PC-9 (cell line): ENCODE measurements around the gene DNAJC7. TPM values are rescaled to one million over a fixed set of nuclear protein-coding genes. Genes with fewer than 3 reads are reported as not detected.

Experiments
- BruUV-seq: library from RNA; stranded (reverse); fragments of 400-500 nt; replicated peaks from 2 replicates; lab custom pipeline; 2021; lab: Mats Ljungman, UMichigan
- CTCF ChIA-PET: fragments of 300-600 bp; sonication (Branson Sonifier 250); formaldehyde crosslinking; loops from one replicate; lab custom pipeline; 2022; ENCODE audit warnings: antibody characterized with exemption; lab: Charles Lee
- POLR2A ChIA-PET: fragments of 300-600 bp; sonication (Branson Sonifier 250); formaldehyde crosslinking; loops from one replicate; lab custom pipeline; 2022; ENCODE audit warnings: antibody characterized with exemption; ENCODE audit not compliant: unreplicated experiment; lab: Charles Lee
- DNase-seq, 2 experiments: peaks; one replicate each; pipeline versions ENCODE4 v3.0.0 to v3.0.0-alpha.2; 2015 to 2022; ENCODE audit warnings: mixed read lengths in 1 of 2
- H2AFZ ChIP-seq: fragments of 200-600 bp; sonication (generic); 2 replicates; pipeline ENCODE4 v1.8.1; 2017; ENCODE audit warnings: antibody characterized with exemption
- H3F3A ChIP-seq: fragments of 200-600 bp; sonication (generic); 2 replicates; pipeline ENCODE4 v1.8.1; 2017; ENCODE audit warnings: antibody characterized with exemption, mild to moderate bottlenecking, low read depth; ENCODE audit not compliant: insufficient read depth
- H3K27ac ChIP-seq: fragments of 200-600 bp; sonication (generic); 2 replicates; pipeline ENCODE4 v1.6.1; 2016; ENCODE audit warnings: mixed run types
- H3K27me3 ChIP-seq: fragments of 200-600 bp; sonication (generic); 2 replicates; pipeline ENCODE4 v1.6.1; 2016; ENCODE audit warnings: low read depth, mixed run types; ENCODE audit not compliant: insufficient read depth
- H3K36me3 ChIP-seq: fragments of 200-600 bp; sonication (generic); 2 replicates; pipeline ENCODE4 v1.6.1; 2016; ENCODE audit warnings: low read depth, mixed run types
- H3K4me1 ChIP-seq: fragments of 200-600 bp; sonication (generic); replicated peaks from 2 replicates; pipeline ENCODE4 v1.6.1; 2016; ENCODE audit warnings: mixed run types; ENCODE audit not compliant: insufficient read depth
- H3K4me2 ChIP-seq: fragments of 200-600 bp; sonication (generic); 2 replicates; pipeline ENCODE4 v1.6.1; 2017; ENCODE audit warnings: mixed run types
- H3K4me3 ChIP-seq: fragments of 200-600 bp; sonication (generic); 2 replicates; pipeline ENCODE4 v1.6.1; 2016; ENCODE audit warnings: mixed run types
- H3K79me2 ChIP-seq: fragments of 200-600 bp; sonication (generic); 2 replicates; pipeline ENCODE4 v1.6.1; 2017; ENCODE audit warnings: low read depth, mixed run types
- H3K9me2 ChIP-seq: fragments of 200-600 bp; sonication (generic); 2 replicates; pipeline ENCODE4 v1.8.1; 2017; ENCODE audit warnings: mild to moderate bottlenecking; ENCODE audit not compliant: insufficient read depth
- H3K9me3 ChIP-seq: fragments of 200-600 bp; sonication (generic); 2 replicates; pipeline ENCODE4 v1.8.1; 2016; ENCODE audit warnings: low read depth; ENCODE audit not compliant: insufficient read depth
- H4K20me1 ChIP-seq: fragments of 200-600 bp; sonication (generic); 2 replicates; pipeline ENCODE4 v1.8.1; 2017; ENCODE audit not compliant: insufficient read depth
- CTCF ChIP-seq: fragments of 200-600 bp; sonication (generic); conservative IDR thresholded peaks from 2 replicates; pipeline ENCODE4 v1.6.1; 2017; ENCODE audit warnings: mixed run types, antibody characterized with exemption, mild to moderate bottlenecking, moderate library complexity
- EZH2 ChIP-seq: fragments of 200-600 bp; sonication (generic); IDR thresholded peaks from 2 replicates; pipeline ENCODE4 v1.8.0; 2017; ENCODE audit warnings: antibody characterized with exemption, low read depth
- intact Hi-C: fragments of 100-400 bp; cut with micrococcal nuclease; formaldehyde crosslinking; loops from one replicate; pipeline ENCODE4 v1.10.0; 2022; ENCODE audit not compliant: unreplicated experiment
- total RNA-seq: library from RNA; stranded (reverse); gene quantifications from 2 replicates; pipeline ENCODE4 v1.2.3, GENCODE V29; 2021

The DNAJC7 gene
- total RNA-seq, 1 experiment from 2014 or later: 96.1 TPM

- CTCF ChIA-PET: no interaction called here
- Histone ChIP-seq H3K4me1 (peaks cover 32% of the 10 kb centered on the region), H3K36me3 (peaks cover 56% of the 10 kb centered on the region), H3K27me3 (no peaks in the 10 kb centered on the region), H3K9me2 (no peaks in the 10 kb centered on the region), H3K27ac (no peak overlapping the region), H3K4me3 (no peak overlapping the region), H3K9me3 (no peaks in the 10 kb centered on the region), H3K4me2 (no peak overlapping the region), H4K20me1 (peaks cover 60% of the 10 kb centered on the region), H3F3A (peaks cover 39% of the 10 kb centered on the region), H2AFZ (no peak overlapping the region), H3K79me2 (no peaks in the 10 kb centered on the region)
- POLR2A ChIA-PET: no interaction called here
- intact Hi-C loops: no loop called here
- BruUV-seq: no TSS peak
- TF ChIP-seq CTCF (no peak), EZH2 (no peak)
- no peak for DNase-seq
Measured at GRCh38 chr17:41986634-41987033, 30.6 kb downstream of the DNAJC7 start.

- Histone ChIP-seq H3K27me3 (no peaks in the 10 kb centered on the region), H3F3A (peaks cover 32% of the 10 kb centered on the region), H3K4me1 (peaks cover 25% of the 10 kb centered on the region), H3K79me2 (no peaks in the 10 kb centered on the region), H3K9me2 (no peaks in the 10 kb centered on the region), H3K27ac (no peak overlapping the region), H3K4me3 (no peak overlapping the region), H3K4me2 (no peak overlapping the region), H3K36me3 (peaks cover 61% of the 10 kb centered on the region), H4K20me1 (peaks cover 57% of the 10 kb centered on the region), H2AFZ (no peak overlapping the region), H3K9me3 (no peaks in the 10 kb centered on the region)
- ChIA-PET POLR2A (no interaction called here), CTCF (no interaction called here)
- TF ChIP-seq CTCF (no peak), EZH2 (no peak)
- intact Hi-C loops: no loop called here
- no TSS peak for BruUV-seq
- DNase-seq: no peak
Measured at GRCh38 chr17:41985919-41986318, 31.3 kb downstream of the DNAJC7 start.

- BruUV-seq: no TSS peak
- H3K4me1 ChIP-seq: peaks cover 10% of the 10 kb centered on the region
- H3K36me3 ChIP-seq: peaks cover 67% of the 10 kb centered on the region
- H3K9me3 ChIP-seq: no peaks in the 10 kb centered on the region
- no peak overlapping the region for H3K4me2 ChIP-seq
- ChIA-PET CTCF (interaction anchor here (0.7 kb wide), 1 partner anchor 696 kb away, joined by 3 read pairs; no protein-coding TSS in a partner anchor), POLR2A (interaction anchor here (0.7 kb wide), 1 partner anchor 11 kb away, joined by 3 read pairs; no protein-coding TSS in a partner anchor)
- no peaks in the 10 kb centered on the region for H3K9me2 ChIP-seq
- DNase-seq: no peak
- peaks cover 17% of the 10 kb centered on the region for H3F3A ChIP-seq
- H3K27ac ChIP-seq: no peak overlapping the region
- no peak overlapping the region for H2AFZ ChIP-seq
- H3K4me3 ChIP-seq: no peak overlapping the region
- H4K20me1 ChIP-seq: peaks cover 42% of the 10 kb centered on the region
- TF ChIP-seq CTCF: no peak
- TF ChIP-seq EZH2: no peak
- no peaks in the 10 kb centered on the region for H3K79me2 ChIP-seq
- intact Hi-C loops: no loop called here
- no peaks in the 10 kb centered on the region for H3K27me3 ChIP-seq
Measured at GRCh38 chr17:41984454-41984853, 32.8 kb downstream of the DNAJC7 start.
